T-helper 17 cell (primary cell): Measurements from ENCODE around the gene CAMKK2. TPM values are rescaled to one million over a fixed set of nuclear protein-coding genes. Genes with fewer than 3 reads are reported as not detected.
"Not testable (repeated sequence)": the region's sequence is repeated elsewhere in the genome, so short reads cannot be mapped to it uniquely, and the experiment has no call there.

ENCODE experiments used
- ATAC-seq: fragments of 150-1000 bp; cut with Tn5 transposase; 2 replicates; pipeline ENCODE4 v1.10.0; 2021; ENCODE audit warnings: mild to moderate bottlenecking, moderate library complexity
- DNase-seq, 3 donors: peaks; one replicate each; pipeline versions ENCODE4 v3.0.0 to v3.0.0-alpha.2; 2020 to 2021
- H3K9me3 ChIP-seq: one replicate; pipeline ENCODE4 v1.7.0; 2013; ENCODE audit warnings: low read length, mild to moderate bottlenecking; ENCODE audit not compliant: control insufficient read depth, poor library complexity, severe bottlenecking
- H3K27ac Mint-ChIP-seq: one replicate; pipeline ENCODE4 v1.8.0; 2022; ENCODE audit warnings: mild to moderate bottlenecking, moderate library complexity, mixed read lengths
- H3K27me3 Mint-ChIP-seq: one replicate; pipeline ENCODE4 v1.8.0; 2022; ENCODE audit warnings: mixed read lengths
- H3K36me3 Mint-ChIP-seq: one replicate; pipeline ENCODE4 v1.8.0; 2022; ENCODE audit warnings: low read depth, mixed read lengths
- H3K4me1 Mint-ChIP-seq: one replicate; pipeline ENCODE4 v1.8.0; 2022; ENCODE audit warnings: mild to moderate bottlenecking, mixed read lengths
- H3K4me3 Mint-ChIP-seq: one replicate; pipeline ENCODE4 v1.8.0; 2022; ENCODE audit warnings: mild to moderate bottlenecking, moderate library complexity, mixed read lengths
- total RNA-seq, 4 donors: library from RNA in 2 of 4; stranded (reverse) in 2 of 4; gene quantifications; one replicate each; pipeline ENCODE4 v1.2.3 and lab custom pipeline; 2022 to 2026

The CAMKK2 gene
- total RNA-seq, 2 donors from 2014 or later: 12.5 to 15.8 TPM

GRCh38 chr12:121230538-121230907 is 66.0 kb downstream of the CAMKK2 start:
- Mint-ChIP-seq H3K27me3 (no peaks in the 10 kb centered on the region), H3K4me1 (peaks cover 9% of the 10 kb centered on the region), H3K36me3 (peaks cover 2% of the 10 kb centered on the region), H3K27ac (peak overlapping the region; percentile 56), H3K4me3 (peak overlapping the region; percentile 36)
- DNase-seq: no peak
- no peak for ATAC-seq
- no peaks in the 10 kb centered on the region for H3K9me3 ChIP-seq

GRCh38 chr12:121229826-121230537 is 66.5 kb downstream of the CAMKK2 start:
- Mint-ChIP-seq H3K27ac (peak overlapping the region; percentile 56), H3K4me3 (peak overlapping the region; percentile 36)
- H3K4me1 Mint-ChIP-seq, H3K36me3 Mint-ChIP-seq, H3K27me3 Mint-ChIP-seq, H3K9me3 ChIP-seq: not testable (repeated sequence)
- peak; percentile 75 for ATAC-seq
- peak; percentile 38 to 45 (median 45) for DNase-seq

- peaks cover 16% of the 10 kb centered on the region for H3K4me1 Mint-ChIP-seq
- H3K9me3 ChIP-seq: no peaks in the 10 kb centered on the region
- ATAC-seq: no peak
- H3K27ac Mint-ChIP-seq: peak overlapping the region; percentile 62
- DNase-seq: no peak
- H3K36me3 Mint-ChIP-seq: peaks cover 2% of the 10 kb centered on the region
- no peaks in the 10 kb centered on the region for H3K27me3 Mint-ChIP-seq
- H3K4me3 Mint-ChIP-seq: no peak overlapping the region
Measured at GRCh38 chr12:121228919-121229665, 67.4 kb downstream of the CAMKK2 start.

GRCh38 chr12:121227294-121227693 is 69.2 kb downstream of the CAMKK2 start:
- DNase-seq (no peak), ATAC-seq (no peak)
- Mint-ChIP-seq H3K4me1 (peaks cover 31% of the 10 kb centered on the region), H3K27ac (peak overlapping the region; percentile 87), H3K36me3 (no peaks in the 10 kb centered on the region), H3K4me3 (peak overlapping the region; percentile 50), H3K27me3 (no peaks in the 10 kb centered on the region)
- no peaks in the 10 kb centered on the region for H3K9me3 ChIP-seq

- H3K36me3 Mint-ChIP-seq, H3K4me3 Mint-ChIP-seq, ATAC-seq, H3K27me3 Mint-ChIP-seq, H3K9me3 ChIP-seq, DNase-seq: not testable (repeated sequence)
- H3K4me1 Mint-ChIP-seq: peaks cover 33% of the 10 kb centered on the region
- peak overlapping the region; percentile 88 for H3K27ac Mint-ChIP-seq
Measured at GRCh38 chr12:121226871-121227270, 69.6 kb downstream of the CAMKK2 start.

- H3K27ac Mint-ChIP-seq: peak overlapping the region; percentile 88
- peaks cover 4% of the 10 kb centered on the region for H3K36me3 Mint-ChIP-seq
- H3K4me3 Mint-ChIP-seq: no peak overlapping the region
- H3K9me3 ChIP-seq: no peaks in the 10 kb centered on the region
- ATAC-seq (no peak), DNase-seq (no peak)
- no peaks in the 10 kb centered on the region for H3K27me3 Mint-ChIP-seq
- H3K4me1 Mint-ChIP-seq: peaks cover 33% of the 10 kb centered on the region
Measured at GRCh38 chr12:121226399-121226798, 70.1 kb downstream of the CAMKK2 start.

GRCh38 chr12:121224591-121224990 is 71.9 kb downstream of the CAMKK2 start:
- H3K9me3 ChIP-seq: no peaks in the 10 kb centered on the region
- Mint-ChIP-seq H3K4me1 (peaks cover 39% of the 10 kb centered on the region), H3K36me3 (peaks cover 4% of the 10 kb centered on the region), H3K27me3 (no peaks in the 10 kb centered on the region), H3K27ac (peak overlapping the region; percentile 88), H3K4me3 (peak overlapping the region; percentile 82)
- DNase-seq (peak in 2 of 3 donors; percentile 33 to 36), ATAC-seq (peak; percentile 84)

- peaks cover 8% of the 10 kb centered on the region for H3K36me3 Mint-ChIP-seq
- H3K4me3 Mint-ChIP-seq: peak overlapping the region; percentile 64
- peaks cover 41% of the 10 kb centered on the region for H3K4me1 Mint-ChIP-seq
- H3K9me3 ChIP-seq: no peaks in the 10 kb centered on the region
- peak overlapping the region; percentile 88 for H3K27ac Mint-ChIP-seq
- DNase-seq (no peak), ATAC-seq (peak; percentile 64)
- H3K27me3 Mint-ChIP-seq: no peaks in the 10 kb centered on the region
Measured at GRCh38 chr12:121223292-121224285, 72.9 kb downstream of the CAMKK2 start.

GRCh38 chr12:121222847-121223246 is 73.7 kb downstream of the CAMKK2 start:
- H3K9me3 ChIP-seq: no peaks in the 10 kb centered on the region
- no peak overlapping the region for H3K4me3 Mint-ChIP-seq
- ATAC-seq: peak; percentile 17
- H3K4me1 Mint-ChIP-seq: peaks cover 41% of the 10 kb centered on the region
- DNase-seq: no peak
- no peaks in the 10 kb centered on the region for H3K27me3 Mint-ChIP-seq
- H3K27ac Mint-ChIP-seq: peak overlapping the region; percentile 88
- peaks cover 8% of the 10 kb centered on the region for H3K36me3 Mint-ChIP-seq

- H3K4me1 Mint-ChIP-seq: peaks cover 37% of the 10 kb centered on the region
- DNase-seq (no peak), ATAC-seq (no peak)
- H3K36me3 Mint-ChIP-seq: peaks cover 11% of the 10 kb centered on the region
- peak overlapping the region; percentile 65 for H3K27ac Mint-ChIP-seq
- no peak overlapping the region for H3K4me3 Mint-ChIP-seq
- no peaks in the 10 kb centered on the region for H3K27me3 Mint-ChIP-seq
- no peaks in the 10 kb centered on the region for H3K9me3 ChIP-seq
Measured at GRCh38 chr12:121219353-121219986, 77.0 kb downstream of the CAMKK2 start.

GRCh38 chr12:121218588-121219352 is 77.7 kb downstream of the CAMKK2 start:
- Mint-ChIP-seq H3K36me3 (peaks cover 13% of the 10 kb centered on the region), H3K4me1 (peaks cover 35% of the 10 kb centered on the region), H3K27me3 (no peaks in the 10 kb centered on the region), H3K4me3 (no peak overlapping the region), H3K27ac (peak overlapping the region; percentile 65)
- no peak for DNase-seq
- no peak for ATAC-seq
- no peaks in the 10 kb centered on the region for H3K9me3 ChIP-seq

- Mint-ChIP-seq H3K27ac (no peak overlapping the region), H3K27me3 (no peaks in the 10 kb centered on the region), H3K4me1 (peaks cover 27% of the 10 kb centered on the region), H3K4me3 (no peak overlapping the region), H3K36me3 (peaks cover 13% of the 10 kb centered on the region)
- DNase-seq (no peak), ATAC-seq (no peak)
- H3K9me3 ChIP-seq: no peaks in the 10 kb centered on the region
Measured at GRCh38 chr12:121217761-121218160, 78.7 kb downstream of the CAMKK2 start.
